ENCODE measurements around the gene SEC16B.

Gene SEC16B

DNA sequence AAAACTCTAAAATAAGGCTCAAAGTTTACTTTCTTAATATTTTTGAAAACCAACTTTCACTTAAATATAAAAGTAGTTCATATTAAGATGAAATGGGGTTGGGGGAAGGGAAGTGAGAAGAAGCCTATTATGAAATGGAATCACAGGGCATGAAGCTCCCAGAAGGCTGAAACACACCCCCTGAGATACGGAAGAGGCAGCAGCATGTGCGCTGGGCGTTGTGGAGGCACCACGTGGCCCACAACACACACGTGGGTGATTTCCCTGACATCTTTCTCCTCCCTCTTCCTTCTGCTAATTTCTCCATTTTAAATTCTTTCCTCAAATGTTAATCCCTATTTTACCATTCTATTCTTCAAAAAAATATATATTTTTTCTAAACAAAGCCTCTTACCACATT is 35.6 kb upstream of the SEC16B start:
- H3K36me3 ChIP-seq (ENCODE audit: control insufficient read depth in 2 of 2, insufficient read depth in 1 of 2, low read length in 2 of 2) = no peaks in the 10 kb centered on the region
- no peaks in the 10 kb centered on the region for H3K9me3 ChIP-seq (ENCODE audit: control insufficient read depth, insufficient read depth, low read depth, low read length)
- TF ChIP-seq KLF10 (tag by site-specific recombination; IDR thresholded peaks at IDR 0.05) (no peak), ZNF621 (tag by site-specific recombination; IDR thresholded peaks at IDR 0.05) (no peak), ZIC2 (tag by site-specific recombination; IDR thresholded peaks at IDR 0.05) (no peak), ZNF544 (tag by site-specific recombination; IDR thresholded peaks at IDR 0.05) (no peak), OVOL3 (tag by site-specific recombination; IDR thresholded peaks at IDR 0.05) (no peak)
- CTCF ChIA-PET = no interaction called here
- no peaks in the 10 kb centered on the region for H3K4me1 ChIP-seq (ENCODE audit: control insufficient read depth, insufficient read depth, low read length)
- no peak overlapping the region for H3K4me3 ChIP-seq (ENCODE audit: low read depth, low read length)
- POLR2A ChIA-PET = no interaction called here
- no peak overlapping the region for H3K27ac ChIP-seq (ENCODE audit: extremely low read depth, low read depth, low read length)

DNA sequence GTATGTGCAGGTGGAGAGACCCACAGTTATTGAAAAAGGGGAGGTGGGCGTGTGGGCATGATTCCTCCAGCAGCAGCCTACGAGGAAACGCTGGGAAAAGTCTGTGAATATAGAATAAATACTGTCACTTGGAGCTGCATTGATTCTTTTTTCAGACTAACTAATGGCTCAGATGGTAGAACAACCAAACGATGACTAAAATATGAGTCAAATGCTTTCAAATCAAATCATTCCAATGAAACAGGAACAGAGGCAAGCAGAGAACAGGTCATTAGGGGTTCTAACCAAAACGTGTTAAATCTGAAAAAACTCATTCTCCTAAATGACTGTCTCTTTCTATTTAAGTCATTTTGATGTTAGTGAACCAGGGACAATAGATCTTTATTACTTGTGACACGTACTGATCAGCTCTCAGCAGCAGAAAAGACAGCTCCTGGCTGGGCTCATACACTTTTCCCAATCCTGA is 35.1 kb upstream of the SEC16B start:
- Histone ChIP-seq H3K36me3 (ENCODE audit: control insufficient read depth in 2 of 2, insufficient read depth in 1 of 2, low read length in 2 of 2) (no peaks in the 10 kb centered on the region), H3K9me3 (ENCODE audit: control insufficient read depth, insufficient read depth, low read depth, low read length) (no peaks in the 10 kb centered on the region), H3K4me3 (ENCODE audit: low read depth, low read length) (no peak overlapping the region), H3K4me1 (ENCODE audit: control insufficient read depth, insufficient read depth, low read length) (no peaks in the 10 kb centered on the region), H3K27ac (ENCODE audit: extremely low read depth, low read depth, low read length) (no peak overlapping the region)
- POLR2A ChIA-PET = no interaction called here
- TF ChIP-seq ZNF510 (tag by site-specific recombination; IDR thresholded peaks at IDR 0.05; ENCODE audit: insufficient replicate concordance) = no peak
- no peak for TF ChIP-seq HOXD13 (CRISPR knock-in tag; IDR thresholded peaks at IDR 0.05; ENCODE audit: borderline replicate concordance)
- no peak for TF ChIP-seq ZNF211 (tag by site-specific recombination; IDR thresholded peaks at IDR 0.05; ENCODE audit: low read depth)
- no peak for TF ChIP-seq ZNF114 (tag by site-specific recombination; IDR thresholded peaks at IDR 0.05)
- CTCF ChIA-PET = no interaction called here

DNA sequence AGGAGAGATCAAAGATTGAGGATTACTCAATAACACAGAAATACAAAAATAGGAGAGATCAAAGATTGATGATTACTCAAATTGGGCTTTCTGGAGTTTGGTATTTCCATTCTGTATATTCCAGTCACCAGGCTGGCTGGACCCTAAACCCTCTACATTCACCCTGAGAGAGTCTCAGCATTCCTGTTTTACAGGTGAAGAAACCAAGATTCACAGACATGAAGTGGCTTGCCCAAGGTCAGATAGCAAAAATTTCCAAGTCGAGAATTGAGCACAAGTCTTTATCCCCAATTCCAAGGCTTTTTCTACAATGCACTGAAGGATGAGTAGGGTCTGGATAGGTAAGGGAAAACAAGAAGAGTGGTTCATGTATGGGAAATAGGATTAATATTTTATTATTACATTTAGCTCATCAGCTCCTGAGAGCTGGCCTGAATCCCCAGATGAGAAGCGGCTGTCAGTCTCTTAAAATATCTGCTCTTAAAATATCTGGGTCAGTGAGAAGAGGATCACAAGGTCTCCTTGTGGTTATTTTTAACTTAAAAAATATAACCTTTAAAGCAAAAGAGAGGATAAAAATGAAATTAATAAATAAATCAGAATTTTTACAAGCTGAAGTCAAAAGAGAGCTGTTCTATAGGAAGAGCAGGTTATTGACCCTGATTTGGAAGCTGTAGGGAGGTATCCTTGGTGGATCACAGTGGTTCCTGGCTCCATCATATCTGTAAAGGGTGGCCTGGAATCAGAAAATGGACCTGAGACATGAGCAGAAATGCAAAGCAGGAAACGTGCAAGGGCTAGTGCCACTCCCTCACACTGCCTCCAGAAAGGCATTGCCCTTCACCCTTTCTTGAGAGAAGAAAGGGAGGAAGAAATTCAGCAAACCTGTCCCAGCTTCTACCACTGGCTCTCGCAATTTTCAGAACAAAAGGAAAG is 29.1 kb upstream of the SEC16B start:
- Histone ChIP-seq H3K27ac (ENCODE audit: extremely low read depth, low read depth, low read length) (no peak overlapping the region), H3K36me3 (ENCODE audit: control insufficient read depth in 2 of 2, insufficient read depth in 1 of 2, low read length in 2 of 2) (no peaks in the 10 kb centered on the region), H3K9me3 (ENCODE audit: control insufficient read depth, insufficient read depth, low read depth, low read length) (no peaks in the 10 kb centered on the region), H3K4me1 (ENCODE audit: control insufficient read depth, insufficient read depth, low read length) (no peaks in the 10 kb centered on the region), H3K4me3 (ENCODE audit: low read depth, low read length) (no peak overlapping the region)
- POLR2A ChIA-PET = no interaction called here
- TF ChIP-seq ZNF560 (tag by site-specific recombination; IDR thresholded peaks at IDR 0.05; ENCODE audit: borderline replicate concordance) (no peak), ZBTB21 (tag by site-specific recombination; IDR thresholded peaks at IDR 0.05) (no peak), ZNF239 (tag by site-specific recombination; IDR thresholded peaks at IDR 0.05) (no peak), BCL11A (tag by site-specific recombination; IDR thresholded peaks at IDR 0.05; ENCODE audit: low read depth) (no peak), GFI1B (tag by site-specific recombination; IDR thresholded peaks at IDR 0.05) (no peak), ATF2 (tag by site-specific recombination; IDR thresholded peaks at IDR 0.05; ENCODE audit: low read depth) (no peak), OSR2 (tag by site-specific recombination; IDR thresholded peaks at IDR 0.05) (no peak), ZNF426 (tag by site-specific recombination; IDR thresholded peaks at IDR 0.05) (no peak), ZNF621 (tag by site-specific recombination; IDR thresholded peaks at IDR 0.05) (no peak)
- TF ChIP-seq, protein P1, sequence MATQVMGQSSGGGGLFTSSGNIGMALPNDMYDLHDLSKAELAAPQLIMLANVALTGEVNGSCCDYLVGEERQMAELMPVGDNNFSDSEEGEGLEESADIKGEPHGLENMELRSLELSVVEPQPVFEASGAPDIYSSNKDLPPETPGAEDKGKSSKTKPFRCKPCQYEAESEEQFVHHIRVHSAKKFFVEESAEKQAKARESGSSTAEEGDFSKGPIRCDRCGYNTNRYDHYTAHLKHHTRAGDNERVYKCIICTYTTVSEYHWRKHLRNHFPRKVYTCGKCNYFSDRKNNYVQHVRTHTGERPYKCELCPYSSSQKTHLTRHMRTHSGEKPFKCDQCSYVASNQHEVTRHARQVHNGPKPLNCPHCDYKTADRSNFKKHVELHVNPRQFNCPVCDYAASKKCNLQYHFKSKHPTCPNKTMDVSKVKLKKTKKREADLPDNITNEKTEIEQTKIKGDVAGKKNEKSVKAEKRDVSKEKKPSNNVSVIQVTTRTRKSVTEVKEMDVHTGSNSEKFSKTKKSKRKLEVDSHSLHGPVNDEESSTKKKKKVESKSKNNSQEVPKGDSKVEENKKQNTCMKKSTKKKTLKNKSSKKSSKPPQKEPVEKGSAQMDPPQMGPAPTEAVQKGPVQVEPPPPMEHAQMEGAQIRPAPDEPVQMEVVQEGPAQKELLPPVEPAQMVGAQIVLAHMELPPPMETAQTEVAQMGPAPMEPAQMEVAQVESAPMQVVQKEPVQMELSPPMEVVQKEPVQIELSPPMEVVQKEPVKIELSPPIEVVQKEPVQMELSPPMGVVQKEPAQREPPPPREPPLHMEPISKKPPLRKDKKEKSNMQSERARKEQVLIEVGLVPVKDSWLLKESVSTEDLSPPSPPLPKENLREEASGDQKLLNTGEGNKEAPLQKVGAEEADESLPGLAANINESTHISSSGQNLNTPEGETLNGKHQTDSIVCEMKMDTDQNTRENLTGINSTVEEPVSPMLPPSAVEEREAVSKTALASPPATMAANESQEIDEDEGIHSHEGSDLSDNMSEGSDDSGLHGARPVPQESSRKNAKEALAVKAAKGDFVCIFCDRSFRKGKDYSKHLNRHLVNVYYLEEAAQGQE (tag by site-specific recombination; IDR thresholded peaks at IDR 0.05) = no peak
- TF ChIP-seq, protein P2, sequence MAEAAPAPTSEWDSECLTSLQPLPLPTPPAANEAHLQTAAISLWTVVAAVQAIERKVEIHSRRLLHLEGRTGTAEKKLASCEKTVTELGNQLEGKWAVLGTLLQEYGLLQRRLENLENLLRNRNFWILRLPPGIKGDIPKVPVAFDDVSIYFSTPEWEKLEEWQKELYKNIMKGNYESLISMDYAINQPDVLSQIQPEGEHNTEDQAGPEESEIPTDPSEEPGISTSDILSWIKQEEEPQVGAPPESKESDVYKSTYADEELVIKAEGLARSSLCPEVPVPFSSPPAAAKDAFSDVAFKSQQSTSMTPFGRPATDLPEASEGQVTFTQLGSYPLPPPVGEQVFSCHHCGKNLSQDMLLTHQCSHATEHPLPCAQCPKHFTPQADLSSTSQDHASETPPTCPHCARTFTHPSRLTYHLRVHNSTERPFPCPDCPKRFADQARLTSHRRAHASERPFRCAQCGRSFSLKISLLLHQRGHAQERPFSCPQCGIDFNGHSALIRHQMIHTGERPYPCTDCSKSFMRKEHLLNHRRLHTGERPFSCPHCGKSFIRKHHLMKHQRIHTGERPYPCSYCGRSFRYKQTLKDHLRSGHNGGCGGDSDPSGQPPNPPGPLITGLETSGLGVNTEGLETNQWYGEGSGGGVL (tag by site-specific recombination; IDR thresholded peaks at IDR 0.05) = no peak
- TF ChIP-seq, protein P3, sequence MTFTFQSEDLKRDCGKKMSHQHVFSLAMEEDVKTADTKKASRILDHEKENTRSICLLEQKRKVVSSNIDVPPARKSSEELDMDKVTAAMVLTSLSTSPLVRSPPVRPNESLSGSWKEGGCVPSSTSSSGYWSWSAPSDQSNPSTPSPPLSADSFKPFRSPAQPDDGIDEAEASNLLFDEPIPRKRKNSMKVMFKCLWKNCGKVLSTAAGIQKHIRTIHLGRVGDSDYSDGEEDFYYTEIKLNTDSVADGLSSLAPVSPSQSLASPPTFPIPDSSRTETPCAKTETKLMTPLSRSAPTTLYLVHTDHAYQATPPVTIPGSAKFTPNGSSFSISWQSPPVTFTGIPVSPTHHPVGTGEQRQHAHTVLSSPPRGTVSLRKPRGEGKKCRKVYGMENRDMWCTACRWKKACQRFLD (tag by site-specific recombination; IDR thresholded peaks at IDR 0.05) = no peak
- CTCF ChIA-PET = interaction anchor here (0.6 kb wide), 1 partner anchor 481 kb away, joined by 3 read pairs; no protein-coding TSS in a partner anchor

Measured in HEK293 (cell line).